Superior temporal gyrus (tissue), 1 donor: ENCODE results near the gene SERTAD3.
"Not testable (repeated sequence)": the region's sequence is repeated elsewhere in the genome, so short reads cannot be mapped to it uniquely, and the experiment has no call there.

Source experiments
- DNase-seq: peaks from one replicate; pipeline ENCODE4 v3.0.0-alpha.2; 2016; ENCODE audit errors: extremely low spot score

Gene SERTAD3, protein sequence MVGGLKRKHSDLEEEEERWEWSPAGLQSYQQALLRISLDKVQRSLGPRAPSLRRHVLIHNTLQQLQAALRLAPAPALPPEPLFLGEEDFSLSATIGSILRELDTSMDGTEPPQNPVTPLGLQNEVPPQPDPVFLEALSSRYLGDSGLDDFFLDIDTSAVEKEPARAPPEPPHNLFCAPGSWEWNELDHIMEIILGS

DNA sequence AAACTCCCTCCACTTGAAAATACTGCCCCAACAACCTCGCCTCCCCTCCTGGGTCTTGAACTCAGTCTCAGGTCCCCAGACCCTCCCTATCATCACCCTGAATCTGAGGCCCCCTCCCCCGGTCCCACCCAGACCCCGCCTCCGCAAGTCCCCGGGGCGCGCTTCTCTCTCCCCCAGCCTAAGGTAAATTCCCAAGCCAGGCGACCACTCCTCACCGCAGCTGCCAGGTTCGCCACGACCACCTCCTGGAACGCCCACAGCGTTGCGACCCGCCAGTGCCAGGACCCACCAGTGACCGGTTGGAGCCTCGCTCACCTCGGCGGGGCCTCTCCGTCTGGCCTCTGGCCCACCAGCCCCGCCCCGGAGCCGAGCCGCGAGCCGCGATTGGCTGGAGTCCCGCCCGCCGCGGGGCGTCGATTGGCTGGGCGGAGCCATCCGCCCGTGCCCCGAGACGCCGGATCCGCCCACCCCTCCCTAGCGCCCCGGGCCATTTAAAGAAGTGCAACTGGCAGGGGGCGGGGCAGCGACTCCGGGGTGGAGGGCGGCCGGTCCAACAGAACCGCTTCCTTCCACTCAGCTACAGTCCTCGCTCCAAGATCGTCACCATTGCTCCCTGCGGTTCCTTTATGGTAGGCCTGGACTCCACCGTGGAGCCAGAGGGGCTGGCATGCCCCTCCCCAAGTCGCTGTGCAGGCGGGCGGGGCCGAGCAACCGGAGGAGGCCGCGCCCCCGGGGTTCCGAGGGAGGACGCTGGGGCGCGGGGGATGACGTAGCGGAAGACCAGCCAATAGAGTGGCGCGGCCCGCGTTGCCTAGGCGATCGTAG is at the start of gene SERTAD3:
SERTAD3 (minus strand) TSS at position 336 of the 825 bp plus-strand sequence. CDS start 2,255 bp downstream, outside the sequence.
- DNase-seq, result peak; percentile 96

DNA sequence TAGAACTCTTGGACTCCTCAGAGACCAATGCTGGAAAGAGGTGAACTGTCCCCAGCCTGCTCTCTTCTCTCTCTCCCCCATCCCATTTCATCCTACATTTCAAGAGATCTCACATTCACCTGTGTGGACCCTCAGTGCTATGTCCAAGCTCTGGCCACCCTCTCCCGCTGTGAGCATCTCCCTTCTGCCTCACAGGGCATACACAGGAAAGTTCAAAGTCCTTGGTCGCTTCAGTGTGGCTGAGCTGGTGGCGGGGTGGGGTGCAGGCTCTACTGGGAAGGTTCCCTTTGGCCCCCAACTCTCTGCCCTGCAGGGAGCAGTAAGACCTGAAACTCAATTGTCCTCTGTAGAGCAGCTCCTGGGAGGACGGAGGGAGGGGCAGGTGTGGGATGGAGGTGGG is 49.6 kb upstream of the SERTAD3 start:
- DNase-seq, result no peak

DNA sequence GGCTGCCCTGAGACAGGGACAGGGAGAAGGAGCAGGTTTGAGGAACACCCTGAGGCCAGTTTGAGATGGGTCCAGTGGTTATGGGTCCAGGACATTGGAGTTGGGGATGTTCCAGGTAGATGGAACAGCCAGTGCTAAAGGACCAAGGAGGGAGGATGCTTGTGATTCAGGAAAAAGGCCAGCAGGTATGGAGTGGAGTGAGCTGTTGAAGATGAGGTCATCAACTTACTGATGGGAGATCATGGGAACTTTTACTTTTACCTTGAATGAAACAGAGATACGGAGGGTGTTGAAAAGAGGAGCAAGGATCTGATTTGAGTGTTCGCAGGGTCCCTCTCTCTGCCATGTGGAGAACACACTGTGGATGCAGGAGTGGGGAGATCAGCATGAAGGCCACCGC is 48.1 kb upstream of the SERTAD3 start:
- no peak for DNase-seq

DNA sequence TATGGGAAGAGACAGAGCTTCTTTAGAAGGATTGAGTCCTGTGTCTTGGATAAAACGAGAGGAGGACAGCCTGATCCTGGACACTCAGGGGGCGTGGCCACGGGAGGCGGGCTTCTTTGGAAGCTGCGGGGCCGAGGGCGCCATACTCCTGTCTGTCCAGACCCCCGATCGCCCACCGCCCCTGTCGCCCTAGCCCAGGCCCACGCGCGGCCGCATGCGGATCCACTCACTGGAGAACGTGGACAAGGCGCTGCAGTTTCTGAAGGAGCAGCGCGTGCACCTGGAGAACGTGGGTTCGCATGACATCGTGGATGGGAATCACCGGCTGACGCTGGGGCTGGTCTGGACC is 45.7 kb upstream of the SERTAD3 start:
- no peak for DNase-seq

DNA sequence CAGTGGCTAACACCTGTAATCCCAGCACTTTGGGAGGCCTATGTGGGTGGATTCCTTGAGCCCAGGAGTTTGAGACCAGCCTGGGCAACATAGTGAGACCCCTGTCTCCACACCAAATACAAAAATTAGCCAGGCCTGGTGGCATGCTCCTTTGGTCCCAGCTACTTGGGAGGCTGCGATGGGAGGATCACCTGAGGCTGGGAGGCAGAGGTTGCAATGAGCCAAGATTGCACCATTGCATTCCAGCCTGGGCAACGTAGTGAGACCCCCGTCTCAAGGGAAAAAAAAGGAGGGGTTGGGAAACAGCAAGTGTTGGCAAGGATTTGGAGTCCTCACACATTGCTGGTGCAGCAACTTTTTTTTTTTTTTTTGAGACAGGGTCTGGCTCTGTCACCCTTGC is 41.9 kb upstream of the SERTAD3 start:
- no peak for DNase-seq

DNA sequence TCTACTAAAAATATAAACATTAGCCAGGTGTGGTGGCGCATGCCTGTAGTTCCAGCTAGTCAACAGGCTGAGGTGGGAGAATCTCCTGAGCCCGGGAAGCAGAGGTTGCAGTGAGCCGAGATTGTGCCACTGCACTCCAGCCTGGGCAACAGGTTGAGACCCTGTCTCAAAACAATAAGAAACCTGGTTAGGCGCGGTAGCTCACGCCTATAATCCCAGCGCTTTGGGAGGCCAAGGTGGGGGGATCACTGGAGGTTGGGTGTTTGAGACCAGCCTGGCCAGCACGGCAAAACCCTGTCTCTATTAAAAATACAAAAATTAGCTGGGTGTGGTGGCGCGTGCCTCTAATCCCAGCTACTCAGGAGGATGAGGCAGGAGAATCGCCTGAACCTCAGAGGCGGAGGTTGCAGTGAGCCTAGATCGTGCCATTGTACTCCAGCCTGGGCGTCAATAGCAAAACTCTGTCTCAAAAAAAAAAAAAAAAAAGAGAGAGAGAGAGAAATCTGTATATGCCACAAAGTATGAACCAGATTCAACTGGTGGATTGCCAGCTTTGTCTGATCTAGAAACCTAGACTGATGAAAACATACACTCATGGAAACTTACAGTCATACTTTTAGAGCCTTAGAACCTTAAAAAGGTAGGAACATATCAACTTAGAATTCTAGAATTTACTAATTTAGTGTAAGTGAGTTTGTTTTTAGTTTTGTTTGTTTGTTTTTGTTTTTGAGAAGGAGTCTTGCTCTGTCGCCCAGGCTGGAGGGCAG is 31.9 kb upstream of the SERTAD3 start:
- DNase-seq, result not testable (repeated sequence)

DNA sequence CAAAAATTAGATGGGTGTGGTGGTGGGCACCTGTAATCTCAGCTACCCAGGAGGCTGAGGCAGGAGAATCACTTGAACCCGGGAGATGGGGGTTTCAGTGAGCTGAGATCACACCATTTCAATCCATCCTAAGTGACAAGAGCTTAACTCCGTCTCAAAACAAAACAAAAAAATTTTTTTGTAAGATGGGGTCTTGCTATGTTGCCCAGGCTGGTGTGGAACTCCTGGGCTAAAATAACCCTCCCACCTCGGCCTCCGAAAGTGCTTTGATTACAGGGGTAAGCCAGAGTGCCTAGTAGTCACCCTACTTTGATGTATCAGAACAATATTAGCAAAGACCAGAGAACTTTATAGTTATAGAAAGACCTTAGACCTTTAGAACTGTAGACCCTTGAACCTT is 30.6 kb upstream of the SERTAD3 start:
- no peak for DNase-seq

DNA sequence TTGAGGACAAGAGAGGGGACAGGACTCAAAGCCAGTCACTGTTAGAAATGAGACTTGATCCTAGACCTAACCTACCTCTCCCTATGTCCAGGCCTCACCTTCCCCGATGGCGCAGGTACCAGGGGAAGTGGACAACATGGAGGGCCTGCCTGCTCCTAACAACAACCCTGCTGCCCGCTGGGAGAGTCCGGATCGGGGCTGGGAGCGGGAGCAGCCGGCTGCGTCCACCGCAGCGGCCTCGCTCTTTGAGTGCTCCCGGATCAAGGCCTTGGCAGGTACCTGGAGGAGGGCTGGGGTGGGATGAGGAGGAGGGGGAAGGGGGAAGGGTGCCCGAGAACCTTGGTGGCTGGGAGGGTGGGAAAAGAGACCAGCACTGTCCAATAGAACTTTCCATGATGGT is 28.4 kb upstream of the SERTAD3 start:
- DNase-seq, result no peak

DNA sequence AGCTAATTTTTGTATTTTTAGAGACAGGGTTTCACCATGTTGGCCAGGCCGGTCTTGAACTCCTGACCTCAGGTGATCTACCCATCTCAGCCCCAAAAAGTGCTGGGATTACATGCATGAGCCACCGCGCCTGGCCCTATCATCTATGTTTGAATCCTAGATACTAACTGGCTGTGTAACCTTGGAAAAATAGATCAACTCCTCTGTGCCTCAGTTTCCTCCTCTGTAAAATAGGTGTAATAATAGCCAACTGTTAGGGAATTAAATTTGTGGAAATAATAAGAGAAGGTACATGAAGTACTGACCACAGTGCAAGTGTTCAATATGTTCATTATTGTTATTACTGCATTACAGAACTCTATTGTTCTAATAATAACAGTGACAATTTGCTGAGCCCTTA is 27.0 kb upstream of the SERTAD3 start:
- DNase-seq, result no peak

DNA sequence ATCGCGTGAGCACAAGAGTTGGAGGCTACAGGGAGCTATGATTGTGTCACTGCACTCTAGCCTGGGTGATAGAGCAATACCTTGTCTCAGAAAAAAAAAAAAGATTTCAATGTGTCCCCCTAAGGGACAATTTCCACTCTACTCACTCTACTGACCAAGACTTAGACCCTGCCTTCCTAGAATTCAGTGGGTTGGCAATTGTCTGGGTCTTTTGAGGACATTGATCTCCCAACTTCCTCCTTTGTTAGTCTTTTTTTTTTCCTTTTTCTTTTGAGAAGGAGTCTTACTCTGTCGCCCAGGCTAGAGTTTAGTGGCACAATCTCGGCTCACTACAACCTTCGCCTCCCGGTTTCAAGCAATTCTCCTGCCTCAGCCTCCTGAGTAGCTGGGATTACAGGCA is 24.9 kb upstream of the SERTAD3 start:
- DNase-seq, result no peak

DNA sequence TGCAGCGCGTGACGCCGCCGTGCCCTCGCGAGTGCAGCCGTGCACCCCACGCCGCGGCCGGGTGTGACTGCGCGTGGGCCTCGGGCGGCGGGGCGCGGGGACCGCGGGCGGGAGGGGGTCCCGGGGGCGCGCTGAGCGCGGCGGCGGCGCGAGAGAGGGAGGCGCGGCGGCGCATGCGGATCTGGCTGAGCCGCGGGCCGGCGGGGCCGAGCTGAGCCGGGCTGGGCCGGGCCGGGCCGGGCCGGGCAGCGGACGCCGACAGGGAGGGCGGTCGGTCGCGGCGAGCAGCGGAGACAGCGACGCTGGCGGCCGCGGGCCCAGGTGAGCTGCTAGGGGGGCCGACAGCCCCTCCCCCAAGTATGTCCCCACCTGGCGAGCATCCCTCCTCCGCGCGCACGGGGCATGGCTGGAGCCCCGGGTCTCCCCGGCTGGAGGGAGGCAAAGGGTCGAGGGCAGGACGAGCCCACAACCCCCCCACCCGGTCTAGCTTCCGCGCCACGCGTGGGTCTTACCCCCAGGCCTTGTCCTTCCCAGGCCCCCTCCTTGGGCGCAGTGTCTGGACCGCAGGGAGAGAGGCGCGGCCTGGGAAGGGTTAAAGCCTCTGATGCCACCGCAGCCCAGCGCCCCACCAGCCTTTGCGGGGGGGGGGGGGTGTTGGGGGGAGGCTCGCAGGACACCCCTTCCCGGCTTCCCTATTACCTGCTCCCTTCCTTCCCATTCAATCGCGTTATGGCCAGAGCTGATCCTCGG is 23.0 kb upstream of the SERTAD3 start, which contains the start of gene SPTBN4:
SPTBN4 (plus strand) TSS at position 17 of the 750 bp plus-strand sequence. CDS start 5,621 bp downstream, outside the sequence.
- no peak for DNase-seq

DNA sequence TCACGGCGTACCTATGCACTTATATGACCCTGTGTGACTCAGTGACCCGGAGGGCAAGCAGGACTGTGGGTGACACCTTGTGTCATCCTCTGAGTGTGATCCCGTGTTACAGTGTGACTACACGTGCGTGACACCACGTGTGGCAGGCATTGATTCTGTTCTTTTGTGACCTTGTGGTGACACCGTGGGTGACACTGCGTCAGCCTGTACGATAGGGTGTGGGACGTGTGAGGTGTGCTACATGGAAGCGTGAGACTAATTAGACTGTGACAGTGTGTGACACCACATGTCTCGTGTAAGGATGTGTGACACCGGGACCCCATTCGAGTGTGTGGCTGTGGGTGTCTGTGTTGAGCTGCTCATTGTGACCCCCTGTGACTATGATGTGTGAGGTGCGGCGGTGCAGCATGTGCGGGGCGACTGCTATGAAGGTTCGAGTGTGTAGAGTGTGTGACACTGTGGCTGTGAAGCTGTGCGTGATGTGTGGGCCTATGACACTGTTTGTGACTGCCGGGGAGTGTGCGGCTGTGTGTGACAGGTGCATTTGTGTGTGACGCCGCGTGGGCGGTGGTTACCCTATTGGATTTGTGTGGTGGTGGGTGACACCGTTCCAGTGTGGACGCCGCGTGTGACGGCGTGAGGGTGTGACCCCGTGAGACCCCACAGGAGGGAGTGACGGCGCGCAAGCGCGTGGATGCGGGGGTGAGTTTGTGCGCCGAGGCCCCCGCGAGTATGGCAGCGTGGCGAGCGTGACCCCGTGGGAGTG is 22.3 kb upstream of the SERTAD3 start:
- no peak for DNase-seq

DNA sequence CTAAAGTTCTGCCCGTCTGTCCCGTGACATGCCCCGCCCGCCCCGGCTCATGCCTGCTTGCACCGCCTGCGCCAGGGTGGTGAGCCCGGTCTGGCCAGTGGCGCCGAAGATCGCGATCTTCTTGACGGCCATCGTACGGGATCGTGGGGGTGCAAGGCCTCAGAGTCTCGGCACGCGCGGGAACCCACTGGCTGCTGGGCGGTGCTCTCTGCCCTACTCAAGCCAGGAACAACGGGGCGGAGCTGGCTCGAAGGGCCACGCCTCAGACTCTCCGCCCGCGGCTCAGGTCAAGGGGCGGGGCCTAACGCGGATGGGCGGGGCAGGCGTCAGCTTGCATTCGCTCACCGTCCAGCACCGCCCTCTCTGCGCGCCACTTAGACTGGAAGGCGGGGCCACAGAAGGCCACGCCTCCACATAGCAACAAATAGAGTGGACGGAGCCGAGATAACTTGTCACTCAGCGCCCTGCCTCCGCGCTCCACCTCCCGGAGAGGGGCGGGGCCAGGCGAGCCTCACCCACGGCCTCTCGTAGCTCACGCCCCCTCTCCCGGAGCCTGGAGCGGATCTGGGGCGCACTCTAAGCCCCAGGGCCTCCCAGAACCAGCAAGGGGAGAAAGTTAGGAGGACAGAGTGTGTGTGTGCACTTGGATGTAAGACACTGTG is 21.6 kb upstream of the SERTAD3 start, which contains the start of gene BLVRB:
BLVRB (minus strand) TSS at position 189 of the 662 bp plus-strand sequence; CDS start at position 132, 57 bp downstream.
- peak; percentile 99 for DNase-seq

DNA sequence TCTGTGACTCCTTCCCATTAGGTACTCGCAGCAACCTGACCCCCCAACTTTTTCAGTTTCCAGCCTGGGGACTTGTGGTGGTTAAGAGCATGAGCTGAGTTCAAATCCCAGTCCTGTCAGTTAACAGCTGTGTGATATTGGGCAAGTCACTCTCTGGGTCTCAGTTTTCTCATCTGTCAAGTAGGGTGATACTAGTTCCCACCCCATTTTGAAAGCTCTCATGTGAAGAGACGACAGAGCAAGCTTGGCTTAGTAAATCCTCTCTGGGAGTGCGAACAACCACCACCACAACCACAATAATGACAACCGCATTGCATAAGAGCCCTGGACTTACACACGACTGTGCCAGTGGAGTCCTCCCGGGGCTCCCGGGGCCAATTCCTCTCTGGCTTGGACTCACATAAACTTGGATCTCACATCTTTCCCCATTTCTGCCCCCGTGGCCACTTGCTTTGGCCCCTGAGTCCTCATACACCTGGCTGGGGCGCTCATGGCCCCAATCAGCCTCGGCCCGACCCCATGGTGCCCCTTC is 21.0 kb upstream of the SERTAD3 start:
- DNase-seq, result peak; percentile 45

DNA sequence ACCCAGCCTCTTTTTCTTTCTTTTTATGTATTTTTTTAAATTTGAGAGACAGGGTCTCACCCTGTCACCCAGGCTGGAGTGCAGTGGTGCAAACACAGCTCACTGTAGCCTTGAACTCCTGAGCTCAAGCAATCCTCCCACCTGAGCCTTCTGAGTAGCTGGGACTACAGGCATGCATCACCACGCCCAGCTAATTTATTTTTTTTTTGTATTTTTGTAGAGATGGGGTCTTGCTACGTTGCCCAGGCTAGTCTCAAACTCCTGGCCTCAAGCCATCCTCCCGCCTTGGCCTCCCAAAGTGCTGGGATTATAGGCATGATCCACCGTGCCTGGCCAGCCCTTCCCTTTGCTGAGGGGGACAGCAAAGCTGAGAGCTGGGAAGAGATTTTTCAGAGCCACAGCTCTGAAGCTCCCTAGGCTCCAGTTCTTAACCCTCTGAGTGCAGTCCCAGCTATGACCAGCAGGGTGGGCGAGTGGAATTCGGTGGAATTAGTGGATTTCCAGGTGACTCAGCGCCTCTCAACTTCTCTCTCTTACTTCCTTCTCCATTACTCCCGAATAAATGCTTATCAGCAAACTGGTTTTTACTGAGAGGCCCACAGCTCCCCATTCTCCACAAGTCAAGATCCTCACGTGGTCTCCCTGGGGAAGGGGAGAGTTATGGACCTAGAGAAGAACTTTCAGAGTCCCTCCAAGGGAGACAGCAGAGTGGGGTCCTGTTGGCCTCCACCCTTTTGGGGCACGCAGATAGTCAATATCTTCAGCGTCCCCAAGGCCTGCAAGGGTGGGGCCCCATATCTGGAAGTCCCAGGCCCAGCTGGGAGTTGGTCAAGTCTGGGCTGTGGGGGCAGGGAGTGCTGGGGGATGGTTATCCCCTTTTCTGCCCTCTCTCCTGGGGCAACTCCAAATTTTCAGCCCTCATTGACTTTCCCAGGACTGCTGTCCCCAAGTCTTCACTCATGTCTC is 20.2 kb upstream of the SERTAD3 start:
- DNase-seq, result peak; percentile 92

DNA sequence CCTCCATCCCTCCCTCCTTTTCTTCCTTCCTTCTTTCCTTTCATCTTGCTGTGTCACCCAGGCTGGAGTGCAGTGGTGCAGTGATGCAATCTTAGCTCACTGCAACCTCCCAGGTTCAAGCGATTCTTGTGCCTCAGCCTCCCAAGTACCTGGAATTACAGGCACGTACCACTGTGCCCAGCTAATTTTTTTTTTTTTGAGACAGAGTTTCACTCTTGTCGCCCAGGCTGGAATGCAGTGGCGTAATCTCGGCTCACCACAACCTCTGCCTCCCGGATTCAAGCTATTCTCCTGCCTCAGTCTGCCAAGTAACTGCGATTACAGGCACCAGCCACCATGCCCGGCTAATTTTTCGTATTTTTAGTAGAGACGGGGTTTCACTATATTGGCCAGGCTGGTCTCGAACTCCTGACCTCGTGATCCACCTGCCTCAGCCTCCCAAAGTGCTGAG is 19.5 kb upstream of the SERTAD3 start:
- not testable (repeated sequence) for DNase-seq

DNA sequence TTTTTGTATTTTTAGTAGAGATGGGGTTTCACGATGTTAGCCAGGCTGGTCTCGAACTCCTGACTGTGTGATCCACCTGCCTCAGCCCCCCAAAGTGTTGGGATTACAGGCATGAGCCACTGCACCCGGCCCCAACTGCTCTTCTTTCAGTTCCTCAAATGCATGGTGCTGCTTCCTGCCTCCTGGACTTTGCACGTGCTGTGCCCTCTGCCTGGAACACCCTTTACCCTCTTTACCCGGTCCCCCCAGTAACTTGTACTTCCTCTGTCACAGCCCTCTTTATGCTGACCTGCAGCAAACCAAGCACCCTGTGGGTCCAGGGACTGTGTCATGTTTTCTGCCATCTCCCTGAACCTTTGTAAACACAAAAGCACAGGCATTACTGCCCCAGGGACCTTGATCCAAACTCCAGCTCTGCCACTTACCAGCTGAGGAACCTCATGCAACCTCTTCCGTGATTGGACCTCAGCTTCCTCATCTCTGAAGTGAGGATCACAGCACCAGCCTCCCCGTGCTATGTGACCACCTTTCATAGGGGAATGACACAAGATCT is 17.6 kb upstream of the SERTAD3 start:
- no peak for DNase-seq

DNA sequence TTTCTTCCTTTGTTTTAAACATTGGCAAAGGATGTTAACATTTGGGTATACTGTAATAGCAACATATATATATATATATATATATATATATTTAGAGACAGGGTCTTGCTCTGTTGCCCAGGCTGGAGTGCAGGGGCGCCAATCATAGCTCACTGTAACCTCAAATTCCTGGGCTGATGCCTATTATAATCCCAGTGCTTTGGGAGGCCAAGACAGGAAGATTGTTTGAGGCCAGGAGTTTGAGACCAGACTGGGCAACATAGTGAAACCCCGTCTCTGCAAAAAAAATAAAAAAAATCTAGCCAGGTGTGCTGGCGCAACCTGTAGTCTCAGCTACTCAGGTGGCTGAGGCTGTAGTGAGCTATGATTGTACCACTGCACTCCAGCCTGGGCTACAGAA is 16.1 kb upstream of the SERTAD3 start:
- no peak for DNase-seq

DNA sequence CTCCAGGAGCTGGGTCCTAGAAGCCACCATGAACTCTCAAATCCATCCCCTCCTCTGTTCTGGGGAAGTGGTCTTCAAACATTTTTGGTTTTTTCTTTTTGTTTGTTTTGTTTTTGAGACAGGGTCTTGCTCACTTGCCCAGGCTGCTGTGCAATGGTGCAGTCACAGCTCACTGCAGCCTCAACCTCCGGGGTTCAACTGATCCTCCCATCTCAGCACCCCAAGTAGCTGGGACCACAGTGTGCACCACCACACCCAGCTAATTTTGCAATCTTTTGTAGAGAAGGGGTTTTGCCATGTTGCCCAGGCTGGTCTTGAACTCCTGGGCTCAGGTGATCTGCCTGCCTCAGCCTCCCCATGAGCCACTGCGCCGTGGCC is 14.5 kb upstream of the SERTAD3 start:
- no peak for DNase-seq
